Measurements from ENCODE around the gene TCF7L2.

- TF ChIP-seq CTCF (IDR thresholded peaks at IDR 0.05; ENCODE audit: insufficient read depth, low read length), result no peak
- TF ChIP-seq POLR2AphosphoS5 (IDR thresholded peaks at IDR 0.05; ENCODE audit: low read depth), result no peak
- TF ChIP-seq REST (IDR thresholded peaks at IDR 0.05; ENCODE audit: insufficient replicate concordance, low read depth), result no peak
- no peak for TF ChIP-seq GABPA (IDR thresholded peaks at IDR 0.05; ENCODE audit: low read depth)
Measured at GRCh38 chr10:113131613-113132261, 181.7 kb downstream of the TCF7L2 start.
